ENCODE measurements around the gene FBLN2. TPM values are rescaled to one million over a fixed set of nuclear protein-coding genes. Genes with fewer than 3 reads are reported as not detected.

Gene FBLN2
- total RNA-seq, 1 experiment from 2014 or later = 7.4 TPM

GRCh38 chr3:13566453-13566748 is 17.5 kb downstream of the FBLN2 start:
- no peaks in the 10 kb centered on the region for H3K4me1 ChIP-seq (replicated peaks)

GRCh38 chr3:13566769-13567310 is 17.9 kb downstream of the FBLN2 start:
- no peak overlapping the region for H3K27ac ChIP-seq
- H3K36me3 ChIP-seq = no peaks in the 10 kb centered on the region
- H3K4me3 ChIP-seq = no peak overlapping the region
- no peaks in the 10 kb centered on the region for H3K9me3 ChIP-seq (replicated peaks)
- H3K27me3 ChIP-seq (replicated peaks) = no peaks in the 10 kb centered on the region
- no peak for DNase-seq (ENCODE audit: low read depth in 1 of 2, low spot score in 2 of 2)
- H3K4me1 ChIP-seq (replicated peaks) = no peaks in the 10 kb centered on the region

More at GRCh38 chr3:13566453-13566748, 17.5 kb downstream of the FBLN2 start:
- Histone ChIP-seq H3K36me3 (no peaks in the 10 kb centered on the region), H3K9me3 (replicated peaks) (no peaks in the 10 kb centered on the region), H3K27me3 (replicated peaks) (no peaks in the 10 kb centered on the region), H3K27ac (no peak overlapping the region), H3K4me3 (no peak overlapping the region)
- no peak for DNase-seq (ENCODE audit: low read depth in 1 of 2, low spot score in 2 of 2)

GRCh38 chr3:13567684-13568514 is 19.0 kb downstream of the FBLN2 start:
- Histone ChIP-seq H3K4me3 (no peak overlapping the region), H3K4me1 (replicated peaks) (no peaks in the 10 kb centered on the region), H3K9me3 (replicated peaks) (no peaks in the 10 kb centered on the region), H3K36me3 (no peaks in the 10 kb centered on the region), H3K27ac (no peak overlapping the region), H3K27me3 (replicated peaks) (no peaks in the 10 kb centered on the region)
- no peak for DNase-seq (ENCODE audit: low read depth in 1 of 2, low spot score in 2 of 2)

GRCh38 chr3:13568515-13569028 is 19.6 kb downstream of the FBLN2 start:
- Histone ChIP-seq H3K4me3 (no peak overlapping the region), H3K4me1 (replicated peaks) (no peaks in the 10 kb centered on the region)

GRCh38 chr3:13569201-13569600 is 20.3 kb downstream of the FBLN2 start:
- no peak for DNase-seq (ENCODE audit: low read depth in 1 of 2, low spot score in 2 of 2)
- no peak overlapping the region for H3K4me3 ChIP-seq

More at GRCh38 chr3:13568515-13569028, 19.6 kb downstream of the FBLN2 start:
- Histone ChIP-seq H3K36me3 (no peaks in the 10 kb centered on the region), H3K27ac (no peak overlapping the region), H3K9me3 (replicated peaks) (no peaks in the 10 kb centered on the region), H3K27me3 (replicated peaks) (no peaks in the 10 kb centered on the region)
- no peak for DNase-seq (ENCODE audit: low read depth in 1 of 2, low spot score in 2 of 2)

GRCh38 chr3:13569641-13570390 is 20.9 kb downstream of the FBLN2 start:
- no peak for DNase-seq (ENCODE audit: low read depth in 1 of 2, low spot score in 2 of 2)
- Histone ChIP-seq H3K4me1 (replicated peaks) (no peaks in the 10 kb centered on the region), H3K9me3 (replicated peaks) (no peaks in the 10 kb centered on the region), H3K4me3 (no peak overlapping the region), H3K27me3 (replicated peaks) (no peaks in the 10 kb centered on the region), H3K27ac (no peak overlapping the region), H3K36me3 (no peaks in the 10 kb centered on the region)

More at GRCh38 chr3:13569201-13569600, 20.3 kb downstream of the FBLN2 start:
- Histone ChIP-seq H3K36me3 (no peaks in the 10 kb centered on the region), H3K27me3 (replicated peaks) (no peaks in the 10 kb centered on the region), H3K4me1 (replicated peaks) (no peaks in the 10 kb centered on the region), H3K9me3 (replicated peaks) (no peaks in the 10 kb centered on the region), H3K27ac (no peak overlapping the region)

- no peak for DNase-seq (ENCODE audit: low read depth in 1 of 2, low spot score in 2 of 2)
- Histone ChIP-seq H3K4me3 (no peak overlapping the region), H3K27ac (no peak overlapping the region), H3K4me1 (replicated peaks) (no peaks in the 10 kb centered on the region), H3K36me3 (no peaks in the 10 kb centered on the region), H3K27me3 (replicated peaks) (no peaks in the 10 kb centered on the region), H3K9me3 (replicated peaks) (no peaks in the 10 kb centered on the region)
Observed at GRCh38 chr3:13570391-13571194, 21.7 kb downstream of the FBLN2 start.

- DNase-seq (ENCODE audit: low read depth in 1 of 2, low spot score in 2 of 2) = no peak
- Histone ChIP-seq H3K4me1 (replicated peaks) (no peaks in the 10 kb centered on the region), H3K27me3 (replicated peaks) (no peaks in the 10 kb centered on the region), H3K27ac (no peak overlapping the region), H3K4me3 (no peak overlapping the region), H3K36me3 (no peaks in the 10 kb centered on the region), H3K9me3 (replicated peaks) (no peaks in the 10 kb centered on the region)
Observed at GRCh38 chr3:13571264-13571663, 22.3 kb downstream of the FBLN2 start.

- H3K27me3 ChIP-seq (replicated peaks) = no peaks in the 10 kb centered on the region
- H3K9me3 ChIP-seq (replicated peaks) = no peaks in the 10 kb centered on the region
- no peaks in the 10 kb centered on the region for H3K36me3 ChIP-seq
Observed at GRCh38 chr3:13571831-13572750, 23.2 kb downstream of the FBLN2 start.

GRCh38 chr3:13572926-13573623 is 24.1 kb downstream of the FBLN2 start:
- DNase-seq (ENCODE audit: low read depth in 1 of 2, low spot score in 2 of 2) = no peak
- H3K27me3 ChIP-seq (replicated peaks) = no peaks in the 10 kb centered on the region
- no peaks in the 10 kb centered on the region for H3K9me3 ChIP-seq (replicated peaks)
- H3K27ac ChIP-seq = no peak overlapping the region
- no peaks in the 10 kb centered on the region for H3K36me3 ChIP-seq
- no peak overlapping the region for H3K4me3 ChIP-seq
- no peaks in the 10 kb centered on the region for H3K4me1 ChIP-seq (replicated peaks)

More at GRCh38 chr3:13571831-13572750, 23.2 kb downstream of the FBLN2 start:
- no peak for DNase-seq (ENCODE audit: low read depth in 1 of 2, low spot score in 2 of 2)
- Histone ChIP-seq H3K4me1 (replicated peaks) (no peaks in the 10 kb centered on the region), H3K4me3 (no peak overlapping the region), H3K27ac (no peak overlapping the region)

GRCh38 chr3:13574083-13574797 is 25.3 kb downstream of the FBLN2 start:
- H3K36me3 ChIP-seq = no peaks in the 10 kb centered on the region
- H3K4me3 ChIP-seq = no peak overlapping the region
- no peak for DNase-seq (ENCODE audit: low read depth in 1 of 2, low spot score in 2 of 2)
- no peaks in the 10 kb centered on the region for H3K27me3 ChIP-seq (replicated peaks)
- H3K9me3 ChIP-seq (replicated peaks) = no peaks in the 10 kb centered on the region
- no peaks in the 10 kb centered on the region for H3K4me1 ChIP-seq (replicated peaks)
- H3K27ac ChIP-seq = no peak overlapping the region
